ENCODE data around the gene EDIL3. TPM values are rescaled to one million over a fixed set of nuclear protein-coding genes. Genes with fewer than 3 reads are reported as not detected.

The EDIL3 gene
- total RNA-seq, 2 experiments from 2014 or later: not detected

DNA sequence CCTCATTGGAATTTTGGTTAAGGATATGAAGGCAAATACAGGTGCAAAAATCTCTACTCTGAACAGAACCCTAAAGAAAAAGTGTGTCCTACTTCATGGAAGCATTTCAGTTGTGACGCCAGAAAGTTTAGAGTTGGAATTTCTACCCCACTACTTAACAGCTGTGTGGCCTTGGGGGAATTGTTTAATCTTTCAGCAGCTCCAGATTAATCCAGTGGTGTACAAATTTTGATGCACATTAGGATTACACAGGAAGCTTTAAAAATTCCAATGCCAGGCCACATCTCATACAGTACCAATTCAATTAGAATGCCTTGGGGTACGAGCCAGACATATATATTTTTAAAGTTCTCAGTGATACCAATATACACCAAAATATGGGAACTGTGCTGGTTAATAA is 266.1 kb downstream of the EDIL3 start:
- no peak overlapping the region for H3K4me3 Mint-ChIP-seq
- ATAC-seq (no peak), DNase-seq (no peak)
- H3K4me1 Mint-ChIP-seq (ENCODE audit: low read depth): no peaks in the 10 kb centered on the region
- H3K9me3 Mint-ChIP-seq (ENCODE audit: insufficient read depth): no peaks in the 10 kb centered on the region
- CTCF ChIA-PET: no interaction called here
- no peaks in the 10 kb centered on the region for H3K27me3 Mint-ChIP-seq (ENCODE audit: low read depth)
- no peak overlapping the region for H3K27ac Mint-ChIP-seq
- POLR2A ChIA-PET: no interaction called here
- H3K36me3 Mint-ChIP-seq (ENCODE audit: low read depth): no peaks in the 10 kb centered on the region

- no peak overlapping the region for H3K4me3 Mint-ChIP-seq
- DNase-seq: no peak
- POLR2A ChIA-PET: no interaction called here
- ATAC-seq: no peak
- H3K27me3 Mint-ChIP-seq (ENCODE audit: low read depth): no peaks in the 10 kb centered on the region
- H3K4me1 Mint-ChIP-seq (ENCODE audit: low read depth): no peaks in the 10 kb centered on the region
- CTCF ChIA-PET: no interaction called here
- H3K9me3 Mint-ChIP-seq (ENCODE audit: insufficient read depth): no peaks in the 10 kb centered on the region
- H3K36me3 Mint-ChIP-seq (ENCODE audit: low read depth): no peaks in the 10 kb centered on the region
- H3K27ac Mint-ChIP-seq: no peak overlapping the region
These were observed 269.0 kb downstream of the EDIL3 start for GRCh38 chr5:84115727-84116126.

GRCh38 chr5:84113246-84114105 is 271.2 kb downstream of the EDIL3 start:
- POLR2A ChIA-PET: no interaction called here

DNA sequence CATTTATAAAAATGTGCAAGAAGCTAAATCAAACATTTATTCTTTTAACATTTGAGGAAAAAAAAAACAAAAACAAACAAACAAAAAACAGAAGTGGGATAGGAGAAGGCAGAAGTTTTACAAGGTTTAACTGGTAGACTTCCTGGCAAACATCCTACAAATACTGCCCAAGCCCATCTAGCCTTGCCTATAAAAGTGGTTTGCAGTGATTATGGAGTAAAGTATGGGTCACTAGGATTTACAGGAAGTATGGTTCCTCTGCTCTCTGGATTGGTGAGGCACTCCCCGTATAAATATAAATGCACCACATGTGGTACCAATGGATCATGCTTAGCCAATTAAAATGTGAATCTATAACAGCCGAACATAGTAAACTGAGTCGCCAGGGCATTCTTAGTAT is 291.9 kb downstream of the EDIL3 start:
- Mint-ChIP-seq H3K36me3 (ENCODE audit: low read depth) (no peaks in the 10 kb centered on the region), H3K4me3 (no peak overlapping the region), H3K4me1 (ENCODE audit: low read depth) (no peaks in the 10 kb centered on the region), H3K27me3 (ENCODE audit: low read depth) (no peaks in the 10 kb centered on the region), H3K27ac (no peak overlapping the region), H3K9me3 (ENCODE audit: insufficient read depth) (no peaks in the 10 kb centered on the region)
- CTCF ChIA-PET: no interaction called here
- POLR2A ChIA-PET: no interaction called here
- ATAC-seq (no peak), DNase-seq (no peak)

More at GRCh38 chr5:84113246-84114105, 271.2 kb downstream of the EDIL3 start:
- Mint-ChIP-seq H3K9me3 (ENCODE audit: insufficient read depth) (no peaks in the 10 kb centered on the region), H3K27me3 (ENCODE audit: low read depth) (no peaks in the 10 kb centered on the region), H3K4me1 (ENCODE audit: low read depth) (no peaks in the 10 kb centered on the region), H3K27ac (no peak overlapping the region), H3K36me3 (ENCODE audit: low read depth) (no peaks in the 10 kb centered on the region), H3K4me3 (no peak overlapping the region)
- DNase-seq: no peak
- no peak for ATAC-seq
- CTCF ChIA-PET: no interaction called here

GRCh38 chr5:84091127-84091799 is 293.4 kb downstream of the EDIL3 start:
- no peaks in the 10 kb centered on the region for H3K36me3 Mint-ChIP-seq (ENCODE audit: low read depth)
- no peaks in the 10 kb centered on the region for H3K27me3 Mint-ChIP-seq (ENCODE audit: low read depth)
- DNase-seq: no peak
- no peak overlapping the region for H3K27ac Mint-ChIP-seq
- no peak for ATAC-seq
- no peak overlapping the region for H3K4me3 Mint-ChIP-seq
- H3K9me3 Mint-ChIP-seq (ENCODE audit: insufficient read depth): no peaks in the 10 kb centered on the region
- ChIA-PET POLR2A (no interaction called here), CTCF (no interaction called here)
- no peaks in the 10 kb centered on the region for H3K4me1 Mint-ChIP-seq (ENCODE audit: low read depth)

- ATAC-seq (no peak), DNase-seq (no peak)
- no peak overlapping the region for H3K4me3 Mint-ChIP-seq
- no peaks in the 10 kb centered on the region for H3K36me3 Mint-ChIP-seq (ENCODE audit: low read depth)
- no peaks in the 10 kb centered on the region for H3K4me1 Mint-ChIP-seq (ENCODE audit: low read depth)
- peaks cover 6% of the 10 kb centered on the region for H3K9me3 Mint-ChIP-seq (ENCODE audit: insufficient read depth)
- no peak overlapping the region for H3K27ac Mint-ChIP-seq
- POLR2A ChIA-PET: no interaction called here
- CTCF ChIA-PET: no interaction called here
- no peaks in the 10 kb centered on the region for H3K27me3 Mint-ChIP-seq (ENCODE audit: low read depth)
These were observed 295.7 kb downstream of the EDIL3 start for GRCh38 chr5:84088996-84089395.

DNA sequence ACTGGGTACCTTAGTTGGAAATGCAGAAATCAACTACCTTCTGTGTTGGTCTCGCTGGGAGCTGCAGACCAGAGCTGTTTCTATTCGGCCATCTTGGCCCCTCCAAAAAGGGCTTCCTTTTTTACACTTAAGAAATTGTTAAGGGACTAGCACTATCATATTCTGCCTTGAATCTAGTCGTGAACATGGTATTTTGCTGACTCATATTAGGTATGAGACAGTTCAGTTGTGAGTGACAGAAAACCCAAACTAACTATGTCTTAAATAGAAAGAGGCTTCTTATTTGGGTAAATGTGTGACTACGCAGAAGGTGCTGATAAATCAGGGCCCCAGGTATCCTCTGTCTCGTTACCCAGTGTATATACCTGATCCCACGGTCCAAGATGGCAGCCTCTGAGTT is 298.2 kb downstream of the EDIL3 start:
- no peaks in the 10 kb centered on the region for H3K36me3 Mint-ChIP-seq (ENCODE audit: low read depth)
- ATAC-seq: no peak
- H3K4me3 Mint-ChIP-seq: no peak overlapping the region
- ChIA-PET CTCF (no interaction called here), POLR2A (no interaction called here)
- H3K9me3 Mint-ChIP-seq (ENCODE audit: insufficient read depth): peaks cover 6% of the 10 kb centered on the region
- H3K4me1 Mint-ChIP-seq (ENCODE audit: low read depth): no peaks in the 10 kb centered on the region
- H3K27ac Mint-ChIP-seq: no peak overlapping the region
- no peaks in the 10 kb centered on the region for H3K27me3 Mint-ChIP-seq (ENCODE audit: low read depth)
- DNase-seq: no peak

GRCh38 chr5:84085387-84086041 is 299.2 kb downstream of the EDIL3 start:
- POLR2A ChIA-PET: no interaction called here
- Mint-ChIP-seq H3K27ac (no peak overlapping the region), H3K4me1 (ENCODE audit: low read depth) (no peaks in the 10 kb centered on the region), H3K36me3 (ENCODE audit: low read depth) (no peaks in the 10 kb centered on the region), H3K9me3 (ENCODE audit: insufficient read depth) (peaks cover 6% of the 10 kb centered on the region), H3K27me3 (ENCODE audit: low read depth) (no peaks in the 10 kb centered on the region), H3K4me3 (no peak overlapping the region)
- CTCF ChIA-PET: no interaction called here
- DNase-seq: no peak
- ATAC-seq: no peak

DNA sequence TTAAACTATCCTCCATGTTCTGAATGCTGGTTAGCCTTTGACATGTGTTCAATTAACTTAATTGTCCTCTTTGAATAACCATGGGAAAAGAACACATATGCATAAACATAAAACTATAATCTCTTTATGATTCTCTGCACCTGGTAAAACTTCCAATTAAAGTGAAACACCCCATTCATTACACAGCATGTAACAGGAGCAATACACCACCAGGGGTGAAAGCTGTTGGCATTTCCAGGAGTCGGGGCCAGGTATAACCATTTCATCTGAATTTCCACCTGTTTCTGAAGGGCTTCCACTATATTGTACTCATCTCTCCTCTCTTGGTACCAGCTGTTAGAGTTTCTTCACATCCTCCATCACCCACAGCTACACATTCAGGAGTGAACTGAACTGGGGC is 303.8 kb downstream of the EDIL3 start:
- DNase-seq (no peak), ATAC-seq (no peak)
- ChIA-PET POLR2A (no interaction called here), CTCF (no interaction called here)
- Mint-ChIP-seq H3K9me3 (ENCODE audit: insufficient read depth) (peaks cover 6% of the 10 kb centered on the region), H3K27ac (no peak overlapping the region), H3K4me3 (no peak overlapping the region), H3K27me3 (ENCODE audit: low read depth) (no peaks in the 10 kb centered on the region), H3K4me1 (ENCODE audit: low read depth) (no peaks in the 10 kb centered on the region), H3K36me3 (ENCODE audit: low read depth) (no peaks in the 10 kb centered on the region)

DNA sequence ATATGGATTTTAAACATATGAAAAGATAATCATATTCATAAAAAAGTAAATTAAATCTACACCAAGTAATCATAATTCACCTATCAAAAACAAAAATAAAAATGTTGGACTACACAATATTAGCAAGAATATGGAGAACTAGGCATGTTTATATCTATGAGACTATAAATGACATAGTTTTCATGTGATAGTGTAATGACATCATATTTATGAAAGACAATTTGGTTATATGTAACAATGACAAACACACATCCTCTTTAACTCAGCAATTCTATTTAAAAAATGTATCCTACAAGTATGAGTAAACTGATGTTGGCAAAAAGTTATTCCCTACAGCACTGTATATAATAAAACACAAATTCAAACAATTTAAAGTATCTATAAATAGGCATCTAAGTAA is 312.3 kb downstream of the EDIL3 start:
- no peak overlapping the region for H3K4me3 Mint-ChIP-seq
- POLR2A ChIA-PET: no interaction called here
- DNase-seq (no peak), ATAC-seq (no peak)
- no peaks in the 10 kb centered on the region for H3K27me3 Mint-ChIP-seq (ENCODE audit: low read depth)
- no peaks in the 10 kb centered on the region for H3K9me3 Mint-ChIP-seq (ENCODE audit: insufficient read depth)
- CTCF ChIA-PET: no interaction called here
- no peaks in the 10 kb centered on the region for H3K36me3 Mint-ChIP-seq (ENCODE audit: low read depth)
- no peak overlapping the region for H3K27ac Mint-ChIP-seq
- H3K4me1 Mint-ChIP-seq (ENCODE audit: low read depth): no peaks in the 10 kb centered on the region

GRCh38 chr5:84069608-84070179 is 315.0 kb downstream of the EDIL3 start:
- Mint-ChIP-seq H3K27ac (no peak overlapping the region), H3K4me1 (ENCODE audit: low read depth) (no peaks in the 10 kb centered on the region), H3K9me3 (ENCODE audit: insufficient read depth) (no peaks in the 10 kb centered on the region), H3K36me3 (ENCODE audit: low read depth) (no peaks in the 10 kb centered on the region), H3K4me3 (no peak overlapping the region), H3K27me3 (ENCODE audit: low read depth) (no peaks in the 10 kb centered on the region)
- CTCF ChIA-PET: no interaction called here
- DNase-seq (no peak), ATAC-seq (no peak)
- POLR2A ChIA-PET: no interaction called here

- ChIA-PET CTCF (no interaction called here), POLR2A (no interaction called here)
- no peaks in the 10 kb centered on the region for H3K36me3 Mint-ChIP-seq (ENCODE audit: low read depth)
- H3K27ac Mint-ChIP-seq: no peak overlapping the region
- no peaks in the 10 kb centered on the region for H3K9me3 Mint-ChIP-seq (ENCODE audit: insufficient read depth)
- no peak overlapping the region for H3K4me3 Mint-ChIP-seq
- no peaks in the 10 kb centered on the region for H3K27me3 Mint-ChIP-seq (ENCODE audit: low read depth)
- H3K4me1 Mint-ChIP-seq (ENCODE audit: low read depth): no peaks in the 10 kb centered on the region
- no peak for DNase-seq
- no peak for ATAC-seq
These were observed 321.6 kb downstream of the EDIL3 start for GRCh38 chr5:84063041-84063440.

Measured in activated CD8-positive, alpha-beta T cell treated with anti-CD3 and anti-CD28 coated beads, Interleukin-2, amount 10 ng/mL, durations not matched to agents 7 days and 5 days (primary cell).